HG02588 (cell line): ENCODE data around the gene RBM20.
"Not testable (repeated sequence)": the region's sequence is repeated elsewhere in the genome, so short reads cannot be mapped to it uniquely, and the experiment has no call there.

Source experiments
- ATAC-seq: cut with Tn5 transposase; IDR thresholded peaks from one replicate; pipeline ENCODE4 v1.9.1; 2021; ENCODE audit warnings: mild to moderate bottlenecking, moderate library complexity; ENCODE audit not compliant: unreplicated experiment

The RBM20 gene

DNA sequence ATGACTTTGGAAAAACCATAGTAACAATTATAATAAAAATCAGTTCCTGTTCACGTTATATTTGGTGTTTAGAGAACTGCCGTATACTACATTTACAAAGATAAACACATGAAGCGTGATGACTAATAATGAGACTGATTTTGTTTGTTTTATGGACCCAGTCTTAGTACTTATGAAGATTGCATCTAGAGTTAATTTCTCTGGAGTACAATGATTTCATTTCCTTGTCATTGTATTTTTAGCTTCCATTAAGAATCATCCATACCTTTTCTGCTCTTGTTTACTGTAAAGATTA lies 2.9 kb downstream of the RBM20 start:
- no peak for ATAC-seq

DNA sequence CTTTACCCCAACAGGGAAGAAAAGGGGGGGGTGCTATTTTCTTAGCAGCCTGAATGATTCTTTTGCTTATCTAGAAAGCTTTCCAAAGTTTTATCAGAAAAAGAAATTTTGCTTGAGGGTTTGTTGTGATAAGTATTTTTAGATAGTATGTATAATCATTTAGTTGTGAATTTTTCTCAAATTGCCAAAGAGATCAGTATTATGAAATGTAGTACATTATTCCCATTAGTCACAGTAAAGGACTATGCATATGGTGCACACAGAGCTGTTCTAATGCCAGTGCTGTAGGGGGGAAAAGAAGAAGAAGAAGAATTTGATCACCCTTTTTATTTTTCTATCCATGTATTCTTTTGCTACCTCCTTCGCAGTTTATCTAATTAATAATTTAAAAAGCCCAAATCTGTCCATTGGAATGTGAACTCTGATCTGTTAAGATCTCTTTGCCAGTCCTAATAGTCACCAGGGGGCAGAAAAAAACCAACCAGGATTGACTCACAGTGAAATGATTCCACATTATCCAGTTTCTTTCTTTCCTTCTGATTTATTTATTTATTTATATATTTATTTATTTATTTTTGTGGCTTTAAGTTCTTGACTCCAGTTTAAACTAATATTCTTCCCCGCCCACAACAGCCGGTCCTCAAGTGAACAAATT lies 4.7 kb downstream of the RBM20 start:
- no peak for ATAC-seq

DNA sequence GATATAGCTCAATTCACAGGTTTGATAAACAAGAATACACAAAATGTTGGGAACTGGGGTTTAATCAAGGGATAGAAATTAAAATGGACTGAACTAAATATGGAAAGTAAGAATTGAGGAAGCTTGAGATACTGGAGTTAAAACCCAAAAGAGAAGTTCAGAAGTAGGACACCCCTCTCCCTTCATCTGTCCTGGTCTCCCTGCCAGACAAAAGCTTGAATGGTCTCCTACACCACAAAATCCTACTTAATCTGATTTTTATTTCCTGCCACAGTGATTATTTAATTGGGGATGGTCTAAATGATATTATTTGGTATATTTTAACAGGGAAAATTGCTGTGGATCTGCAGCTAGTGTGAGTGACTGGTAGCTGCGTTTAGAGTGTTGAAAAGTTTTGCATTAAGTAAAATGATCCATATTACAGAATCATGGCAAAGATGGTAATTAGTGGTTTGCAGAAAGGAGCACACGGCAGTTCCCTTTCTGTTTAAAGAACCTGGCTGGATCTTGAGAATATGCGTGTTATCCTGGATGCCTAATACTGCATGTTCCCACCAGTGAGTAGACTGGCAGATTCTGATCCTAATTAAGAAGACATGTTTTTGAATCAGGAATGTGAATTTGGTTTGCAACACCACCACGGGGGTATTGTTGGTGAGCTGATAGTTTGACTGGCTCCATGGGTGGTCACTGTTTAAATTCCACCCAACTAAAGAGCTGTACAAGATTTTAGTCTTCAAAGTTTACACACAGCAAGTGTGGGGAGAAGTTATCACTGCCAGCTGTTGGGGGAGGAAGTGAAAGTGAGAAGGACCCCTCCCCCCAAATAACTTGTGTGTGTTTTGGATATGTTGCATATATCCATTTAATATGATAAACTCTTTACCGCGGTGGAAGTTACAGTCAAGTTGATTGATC lies 5.5 kb downstream of the RBM20 start:
- no peak for ATAC-seq

DNA sequence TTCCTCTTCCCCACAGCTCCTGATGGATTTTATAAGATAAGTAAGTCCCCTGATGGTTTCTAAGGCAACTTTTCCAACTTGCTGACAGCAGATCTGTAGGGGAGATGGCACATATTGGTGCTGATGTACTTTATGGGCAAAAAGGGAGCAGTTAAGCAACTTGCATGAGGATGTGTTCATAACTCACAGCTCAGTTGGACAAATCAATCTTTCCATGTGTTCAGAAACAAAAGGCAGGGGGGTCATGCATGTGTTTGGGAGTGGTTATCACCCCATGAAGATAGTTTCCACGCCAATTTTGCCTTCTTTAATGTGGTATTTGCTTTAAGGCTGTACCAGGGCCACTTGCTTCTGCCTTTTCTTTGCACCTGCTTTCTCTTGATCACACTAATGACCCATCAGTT lies 6.1 kb downstream of the RBM20 start:
- ATAC-seq = no peak

GRCh38 chr10:110651044-110651958 lies 7.2 kb downstream of the RBM20 start:
- peak; percentile 58 for ATAC-seq

DNA sequence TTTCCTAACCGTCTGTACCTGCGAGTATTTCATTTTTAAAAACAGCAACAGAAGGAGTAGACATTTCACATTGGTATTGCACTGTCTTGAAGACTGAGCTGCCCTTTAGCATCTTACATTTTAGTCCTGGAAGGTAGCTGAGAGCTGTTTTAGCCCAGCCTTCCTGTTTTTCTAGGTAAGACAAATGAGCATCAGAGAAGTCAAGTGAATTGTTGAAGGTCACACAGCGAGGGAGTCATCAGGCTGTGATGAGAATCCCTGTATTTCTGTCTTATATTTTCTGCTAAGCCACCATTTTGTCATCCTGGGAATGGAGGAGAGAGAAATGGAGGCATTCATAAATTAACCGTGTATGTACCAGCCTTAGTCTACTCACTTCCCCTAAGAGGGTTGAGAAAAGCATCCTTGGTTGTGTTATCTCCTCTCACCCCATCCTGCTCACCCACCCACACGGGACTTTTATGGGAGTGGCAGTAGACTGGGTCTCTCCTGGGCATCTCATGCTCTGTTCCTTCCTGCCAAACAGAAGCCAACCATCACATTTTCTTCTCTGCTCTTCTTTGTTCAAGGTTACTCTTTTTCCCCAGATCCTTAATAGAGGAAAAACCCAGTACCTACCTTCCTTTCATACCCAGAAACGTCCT lies 8.5 kb downstream of the RBM20 start:
- ATAC-seq = no peak

DNA sequence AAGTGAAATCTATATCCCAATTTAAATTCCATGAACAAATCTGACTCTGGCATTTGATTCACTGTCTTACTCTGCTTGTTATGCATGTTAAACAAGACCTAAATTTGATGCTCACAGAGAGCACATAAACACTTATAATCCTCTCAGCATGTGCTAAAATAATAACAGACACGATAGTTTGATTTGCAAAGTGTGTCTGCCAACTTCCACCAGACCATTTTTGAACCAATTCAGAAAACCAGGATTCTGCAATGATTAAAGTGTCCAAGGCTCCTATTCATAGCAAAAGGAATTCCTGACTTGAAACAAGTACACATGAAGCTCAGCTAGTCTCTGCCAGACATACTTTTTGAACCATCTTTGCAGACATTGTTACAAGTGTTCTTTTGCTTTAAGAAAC lies 11.2 kb downstream of the RBM20 start:
- no peak for ATAC-seq

GRCh38 chr10:110656612-110657011 lies 12.5 kb downstream of the RBM20 start:
- ATAC-seq = no peak

DNA sequence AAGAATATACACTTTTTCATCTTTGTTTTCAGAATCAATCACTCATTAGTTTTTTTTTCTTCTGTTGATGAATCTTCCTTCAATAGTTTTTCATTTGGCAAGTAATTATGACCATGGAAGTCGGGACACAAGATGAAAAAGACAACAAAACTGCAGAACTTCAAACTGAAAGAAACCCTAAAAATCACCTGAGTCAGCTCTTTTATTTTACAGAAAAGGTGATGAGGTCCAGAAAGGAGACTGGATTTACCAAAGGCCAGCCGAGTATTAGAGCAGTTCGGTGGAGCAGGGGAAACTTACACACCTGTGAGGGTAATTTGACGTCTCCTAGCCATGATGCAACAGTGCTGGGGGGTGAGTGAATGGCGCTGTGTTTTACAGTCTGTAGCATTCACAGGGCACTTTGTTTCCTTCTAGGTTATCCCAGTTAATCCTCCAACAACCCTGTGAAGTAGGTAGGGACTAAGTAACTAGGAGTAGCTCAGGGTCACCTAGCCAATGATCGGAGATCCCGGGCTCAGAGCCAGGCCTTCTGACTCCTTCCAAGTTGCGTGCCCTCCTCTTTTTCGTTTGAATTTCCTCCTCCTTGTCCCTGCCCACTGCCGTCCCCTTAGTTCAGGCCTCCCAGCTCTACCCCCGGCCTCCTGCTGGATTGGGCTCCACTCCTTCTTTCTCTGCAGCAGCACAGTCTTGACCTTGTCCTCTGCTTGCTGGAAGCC lies 14.0 kb downstream of the RBM20 start:
- ATAC-seq = no peak

- no peak for ATAC-seq
These were observed 15.4 kb downstream of the RBM20 start for GRCh38 chr10:110659558-110659957.

DNA sequence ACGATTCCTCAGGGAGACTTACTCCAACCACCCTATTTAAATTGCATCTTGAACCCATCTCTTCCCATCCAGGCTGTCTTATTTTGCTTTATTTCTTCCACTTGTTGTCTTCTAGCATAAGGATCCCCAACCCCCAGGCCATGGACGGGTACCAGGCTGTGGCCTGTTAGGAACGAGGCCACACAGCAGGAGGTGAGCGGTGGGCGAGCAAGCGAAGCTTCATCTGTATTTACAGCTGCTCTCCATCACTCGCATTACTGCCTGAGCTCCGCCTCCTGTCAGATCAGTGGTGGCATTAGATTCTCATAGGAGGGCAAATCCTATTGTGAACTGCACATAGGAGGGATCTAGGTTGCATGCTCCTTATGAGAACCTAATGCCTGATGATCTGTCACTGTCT lies 16.2 kb downstream of the RBM20 start:
- not testable (repeated sequence) for ATAC-seq

DNA sequence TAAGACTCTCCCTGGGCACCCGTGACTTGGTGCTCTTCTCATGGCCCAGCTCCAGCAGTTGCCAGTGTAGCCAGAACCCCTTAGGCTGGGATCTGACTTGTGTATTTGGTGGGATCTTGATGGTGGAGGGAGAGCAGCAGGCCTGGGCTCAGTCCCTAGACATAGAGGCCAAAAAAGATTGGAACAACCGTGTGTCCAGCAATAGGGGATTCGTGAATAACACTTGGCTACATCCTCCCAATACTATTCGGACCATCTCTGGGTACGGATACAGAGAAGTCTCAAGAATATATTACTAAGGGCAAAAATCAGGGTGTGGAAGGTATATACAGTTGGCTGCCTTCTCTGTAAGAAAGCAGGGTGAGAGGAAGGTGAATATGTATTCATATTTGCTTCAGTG lies 17.2 kb downstream of the RBM20 start:
- no peak for ATAC-seq

DNA sequence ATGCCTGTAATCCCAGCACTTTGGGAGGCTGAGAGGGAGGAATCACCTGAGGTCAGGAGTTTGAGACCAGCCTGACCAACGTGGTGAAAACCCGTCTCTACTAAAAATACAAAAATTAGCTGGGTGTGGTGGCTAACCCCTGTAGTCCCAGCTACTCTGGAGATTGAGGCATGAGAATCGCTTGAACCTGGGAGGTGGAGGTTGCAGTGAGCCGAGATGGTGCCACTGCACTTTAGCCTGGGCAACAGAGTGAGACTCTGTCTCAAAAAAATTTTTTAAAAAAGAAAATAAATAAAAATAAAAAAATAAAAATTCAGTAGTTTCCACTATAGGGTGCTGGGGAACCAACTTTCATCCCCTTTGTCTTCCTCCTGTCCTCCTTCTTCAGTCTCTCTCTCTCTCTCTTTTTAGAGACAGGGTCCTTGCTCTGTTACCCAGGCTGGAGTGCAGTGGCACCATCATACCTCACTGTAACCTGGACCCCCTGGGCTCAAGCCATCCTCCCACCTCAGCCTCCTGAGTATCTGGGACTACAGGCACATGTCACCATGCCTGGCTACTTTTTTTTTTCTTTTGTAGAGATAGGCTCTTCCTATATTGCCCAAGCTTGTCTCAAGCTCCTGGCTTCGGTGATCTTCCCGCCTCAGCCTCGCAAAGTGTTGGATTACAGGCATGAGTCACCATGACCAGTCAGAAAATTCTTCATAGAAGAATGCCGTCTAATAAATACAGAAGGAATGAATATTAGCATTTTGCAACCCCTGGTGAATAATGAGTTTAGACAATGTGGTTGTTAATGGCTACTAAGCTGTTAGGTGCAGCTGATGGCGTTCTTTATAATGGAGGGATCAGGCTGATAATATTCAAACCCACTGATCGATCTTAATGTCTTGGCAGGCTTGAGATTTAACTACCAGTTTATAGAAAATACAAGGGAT lies 20.6 kb downstream of the RBM20 start:
- no peak for ATAC-seq

- not testable (repeated sequence) for ATAC-seq
These were observed 22.1 kb downstream of the RBM20 start for GRCh38 chr10:110666259-110666658.

DNA sequence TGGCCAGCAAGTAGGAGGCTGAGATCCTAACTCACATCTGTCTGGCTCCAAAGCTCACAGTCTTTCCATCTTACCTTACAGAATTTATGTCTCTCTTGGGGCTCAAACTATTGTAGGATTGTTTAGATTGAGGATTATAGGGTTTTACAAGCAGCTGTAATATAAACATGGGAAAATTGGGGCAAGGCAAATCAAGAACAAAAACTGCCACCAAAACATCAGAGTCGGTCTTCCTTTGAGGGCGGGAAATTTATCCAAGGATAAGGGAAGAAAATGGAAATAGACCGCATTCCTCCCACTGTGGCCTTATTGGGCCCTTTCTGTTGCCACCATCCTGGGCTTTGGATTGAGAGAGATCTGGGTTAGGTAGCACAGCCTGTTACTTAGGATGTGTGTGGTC lies 22.5 kb downstream of the RBM20 start:
- no peak for ATAC-seq

DNA sequence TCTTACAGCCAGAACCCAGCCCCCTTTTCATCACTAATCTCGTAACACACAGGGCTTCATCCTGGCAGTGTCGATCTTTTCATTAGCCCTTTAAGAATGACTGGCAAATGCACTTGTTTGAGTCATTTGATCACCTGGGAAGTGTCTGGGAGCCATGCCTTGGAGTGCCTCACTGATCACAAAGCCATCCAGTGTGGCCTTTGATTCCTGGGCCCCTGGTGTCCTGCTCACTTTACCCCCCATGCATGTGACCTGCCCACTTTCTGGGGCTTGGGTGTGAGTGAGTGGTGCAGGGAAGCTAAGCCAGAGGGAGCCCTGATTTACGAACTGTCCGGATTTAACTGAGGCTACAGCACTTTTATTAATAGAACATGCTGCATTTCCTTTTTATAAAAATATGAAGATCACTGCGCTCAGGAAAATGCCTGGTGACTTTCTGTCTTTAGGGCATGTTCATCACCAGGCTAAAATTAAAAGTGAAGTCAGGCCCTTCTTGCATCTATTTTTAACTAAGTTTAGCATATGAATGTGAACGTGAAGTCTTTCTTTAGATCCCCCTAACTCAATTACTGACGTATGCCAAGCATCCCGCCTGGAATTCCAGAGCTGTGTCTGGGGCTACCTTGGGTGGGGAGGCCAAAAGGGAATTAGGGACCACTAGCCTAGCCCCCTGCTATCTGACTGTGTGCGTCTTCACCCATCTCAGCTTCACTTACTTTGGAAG lies 23.6 kb downstream of the RBM20 start:
- ATAC-seq = no peak

- ATAC-seq = no peak
These were observed 24.3 kb downstream of the RBM20 start for GRCh38 chr10:110668443-110668842.

- ATAC-seq = no peak
These were observed 26.2 kb downstream of the RBM20 start for GRCh38 chr10:110670335-110670734.
